HCT116 (cell line): ENCODE results near the gene TPM4. TPM values are rescaled to one million over a fixed set of nuclear protein-coding genes. Genes with fewer than 3 reads are reported as not detected.

Experiments
- ATAC-seq: fragments of 200-7000 bp; cut with Tn5 transposase; 2 replicates; pipeline ENCODE4 v1.9.1; 2020; ENCODE audit warnings: mild to moderate bottlenecking, moderate library complexity
- BruUV-seq: library from RNA; stranded (reverse); fragments of 400-500 nt; replicated peaks from 2 replicates; lab custom pipeline; 2021; lab: Mats Ljungman, UMichigan
- CTCF ChIA-PET: fragments of 300-600 bp; sonication (Branson Sonifier 250); formaldehyde crosslinking; loops from one replicate; lab custom pipeline; 2021; ENCODE audit warnings: antibody characterized with exemption; lab: Charles Lee
- POLR2A ChIA-PET: fragments of 300-600, 350-600 bp; sonication (Branson Sonifier 250); formaldehyde crosslinking; loops from one replicate; lab custom pipeline; 2021; ENCODE audit warnings: antibody characterized with exemption; lab: Charles Lee
- RAD21 ChIA-PET, 2 experiments: fragments of 300-600 bp; sonication (Branson Sonifier 250); formaldehyde crosslinking; loops; one replicate each; lab custom pipeline; 2023; ENCODE audit warnings: low total read pairs in 2 of 2; ENCODE audit not compliant: uncharacterized antibody in 2 of 2, unreplicated experiment in 2 of 2, low non-redundant PET in 1 of 2; lab: Charles Lee
- DNase-seq: peaks from one replicate; pipeline ENCODE4 v3.0.0-alpha.2; 2010; ENCODE audit warnings: low read depth, low spot score
- H2AFZ ChIP-seq: fragments of 200-600 bp; shearing (Covaris generic), sonication (generic); 2 replicates; pipeline ENCODE4 v1.6.1; 2017; ENCODE audit warnings: low read depth, mixed run types, mixed read lengths, antibody characterized with exemption, low read length; ENCODE audit not compliant: poor library complexity, severe bottlenecking
- H3K27ac ChIP-seq: 2 replicates; pipeline ENCODE4 v1.5.1; 2012; ENCODE audit warnings: low read depth, low read length
- H3K27me3 ChIP-seq: fragments of 200-600 bp; sonication (generic); 2 replicates; pipeline ENCODE4 v1.6.1; 2016; ENCODE audit warnings: mixed run types, low read length, mixed read lengths; ENCODE audit not compliant: insufficient read depth
- H3K36me3 ChIP-seq, 2 experiments: fragments of 200-500 bp in 1 of 2; fragments of 200-600 bp in 1 of 2; sonication (Bioruptor generic) in 1 of 2; sonication (generic) in 1 of 2; 2 replicates each; pipeline versions ENCODE4 v1.5.1 to v1.6.1; 2014 to 2016; ENCODE audit warnings: low read length in 2 of 2, inconsistent platforms in 1 of 2, mixed read lengths in 1 of 2, mixed run types in 1 of 2; ENCODE audit not compliant: insufficient read depth in 2 of 2, control insufficient read depth in 1 of 2
- H3K4me1 ChIP-seq, 2 experiments: fragments of 200-600 bp in 1 of 2; sonication (generic) in 1 of 2; 2 replicates each; pipeline versions ENCODE4 v1.5.1 to v1.6.1; 2012 to 2017; ENCODE audit warnings: low read length in 2 of 2, inconsistent platforms in 1 of 2, mild to moderate bottlenecking in 1 of 2, mixed read lengths in 1 of 2, mixed run types in 1 of 2, moderate library complexity in 1 of 2; ENCODE audit not compliant: insufficient read depth in 2 of 2, control insufficient read depth in 1 of 2
- H3K4me2 ChIP-seq: fragments of 200-600 bp; sonication (generic); 2 replicates; pipeline ENCODE4 v1.6.1; 2017; ENCODE audit warnings: mixed run types, low read length, mixed read lengths
- H3K4me3 ChIP-seq, 2 experiments: fragments of 200-600 bp in 1 of 2; sonication (generic) in 1 of 2; replicated peaks in 1 of 2; 2 replicates each; pipeline ENCODE4 v1.5.1; 2011 to 2016; ENCODE audit warnings: low read length in 2 of 2, control low read depth in 1 of 2, low read depth in 1 of 2, mild to moderate bottlenecking in 1 of 2, mixed read lengths in 1 of 2, mixed run types in 1 of 2
- H3K79me2 ChIP-seq: fragments of 200-600 bp; sonication (generic); 2 replicates; pipeline ENCODE4 v1.6.1; 2017; ENCODE audit warnings: mild to moderate bottlenecking, mixed run types, low read length, moderate library complexity, mixed read lengths; ENCODE audit not compliant: insufficient read depth
- H3K9ac ChIP-seq: fragments of 200-600 bp; sonication (generic); 2 replicates; pipeline ENCODE4 v1.6.1; 2016; ENCODE audit warnings: low read length, mixed read lengths
- H3K9me2 ChIP-seq: fragments of 200-600 bp; sonication (generic), shearing (Covaris generic); 2 replicates; pipeline ENCODE4 v1.6.1; 2017; ENCODE audit warnings: mixed run types, mild to moderate bottlenecking, moderate library complexity; ENCODE audit not compliant: insufficient read depth
- H3K9me3 ChIP-seq, 2 experiments: fragments of 200-500 bp in 1 of 2; fragments of 200-600 bp in 1 of 2; sonication (Bioruptor generic) in 1 of 2; sonication (generic) in 1 of 2; 2 replicates each; pipeline ENCODE4 v1.6.1; 2014 to 2017; ENCODE audit warnings: low read length in 2 of 2, mixed read lengths in 2 of 2, inconsistent platforms in 1 of 2, low read depth in 1 of 2, mild to moderate bottlenecking in 1 of 2, mixed run types in 1 of 2, moderate library complexity in 1 of 2; ENCODE audit not compliant: control insufficient read depth in 1 of 2, insufficient read depth in 1 of 2
- H4K20me1 ChIP-seq: fragments of 200-600 bp; sonication (generic), shearing (Covaris generic); 2 replicates; pipeline ENCODE4 v1.6.1; 2017; ENCODE audit warnings: mixed run types, mild to moderate bottlenecking, moderate library complexity; ENCODE audit not compliant: insufficient read depth
- ATF3 ChIP-seq: IDR thresholded peaks from 2 replicates; pipeline ENCODE4 v1.6.1; 2012
- CBX3 ChIP-seq: IDR thresholded peaks from 2 replicates; pipeline ENCODE4 v1.6.1; 2012; ENCODE audit warnings: low read depth
- CTCF ChIP-seq, 3 experiments: fragments of 200-600 bp in 1 of 3; sonication (generic) in 1 of 3; IDR thresholded peaks in 2 of 3; conservative IDR thresholded peaks in 1 of 3; 2 replicates each; pipeline ENCODE4 v1.5.1; 2012 to 2017; ENCODE audit warnings: low read depth in 2 of 3, low read length in 2 of 3, antibody characterized with exemption in 1 of 3, borderline replicate concordance in 1 of 3, control low read depth in 1 of 3, mild to moderate bottlenecking in 1 of 3, mixed read lengths in 1 of 3, mixed run types in 1 of 3, moderate library complexity in 1 of 3; ENCODE audit not compliant: insufficient read depth in 1 of 3
- EGR1 ChIP-seq: IDR thresholded peaks from 2 replicates; pipeline ENCODE4 v1.6.1; 2012; ENCODE audit warnings: low read depth
- ELF1 ChIP-seq: IDR thresholded peaks from 2 replicates; pipeline ENCODE4 v1.6.1; 2012; ENCODE audit warnings: low read depth, borderline replicate concordance
- EZH2 ChIP-seq: fragments of 200-600 bp; sonication (generic); IDR thresholded peaks from 2 replicates; pipeline ENCODE4 v1.6.1; 2017; ENCODE audit warnings: antibody characterized with exemption, mixed run types
- MAX ChIP-seq: IDR thresholded peaks from 2 replicates; pipeline ENCODE4 v1.6.1; 2012
- POLR2A ChIP-seq: IDR thresholded peaks from 2 replicates; pipeline ENCODE4 v1.7.0; 2011; ENCODE audit warnings: borderline replicate concordance; ENCODE audit not compliant: insufficient read depth, insufficient read length; ENCODE audit errors: extremely low read depth
- POLR2AphosphoS5 ChIP-seq: IDR thresholded peaks from 2 replicates; pipeline ENCODE4 v1.6.1; 2011; ENCODE audit warnings: mild to moderate bottlenecking, low read depth, low read length, moderate library complexity
- SIN3A ChIP-seq: IDR thresholded peaks from 2 replicates; pipeline ENCODE4 v1.6.1; 2012; ENCODE audit warnings: low read depth
- SP1 ChIP-seq: IDR thresholded peaks from 2 replicates; pipeline ENCODE4 v1.6.1; 2012; ENCODE audit warnings: low read depth
- ZBTB33 ChIP-seq: IDR thresholded peaks from 2 replicates; pipeline ENCODE4 v1.6.1; 2011; ENCODE audit warnings: mild to moderate bottlenecking, low read length, moderate library complexity; ENCODE audit not compliant: insufficient replicate concordance; ENCODE audit errors: extremely low read depth
- ZFX ChIP-seq: fragments of 450-650 bp; IDR thresholded peaks from 2 replicates; pipeline ENCODE4 v1.6.1; 2017
- ZNF274 ChIP-seq: fragments of 200-500 bp; sonication (Bioruptor generic); IDR thresholded peaks from 2 replicates; pipeline ENCODE4 v1.6.1; 2014; ENCODE audit warnings: mild to moderate bottlenecking, low read depth, low read length, inconsistent platforms
- intact Hi-C: fragments of 100-400 bp; cut with micrococcal nuclease; formaldehyde crosslinking; loops from 2 replicates; pipeline ENCODE4 v1.10.0; 2022
- total RNA-seq: library from RNA; stranded (reverse); gene quantifications from one replicate; pipeline ENCODE4 v1.2.1, GENCODE V29; 2021; ENCODE audit not compliant: unreplicated experiment

The TPM4 gene
- total RNA-seq, 1 experiment from 2014 or later = 275 TPM

- Histone ChIP-seq H4K20me1 (no peaks in the 10 kb centered on the region), H3K9ac (no peak overlapping the region), H3K36me3 (no peaks in the 10 kb centered on the region), H3K4me1 (peaks cover 0 to 17% of the 10 kb centered on the region in 2 experiments; a peak in 1 of 4 replicates), H2AFZ (no peak overlapping the region), H3K79me2 (no peaks in the 10 kb centered on the region), H3K9me3 (peaks cover 4 to 20% of the 10 kb centered on the region in 2 experiments; a peak in 3 of 4 replicates), H3K27me3 (no peaks in the 10 kb centered on the region), H3K4me2 (no peak overlapping the region), H3K9me2 (no peaks in the 10 kb centered on the region), H3K4me3 (no peak overlapping the region), H3K27ac (no peak overlapping the region)
- POLR2A ChIA-PET = interaction anchor here (1.1 kb wide), 1 partner anchor 102 kb away, joined by 3 read pairs; no protein-coding TSS in a partner anchor
- CTCF ChIA-PET = interaction anchor here (2.0 kb wide), 1 partner anchor 19 kb away, joined by 5 read pairs; no protein-coding TSS in a partner anchor
- no peak for DNase-seq
- RAD21 ChIA-PET = no interaction called here
- TF ChIP-seq ZFX (no peak), ELF1 (no peak), POLR2A (no peak), EZH2 (no peak), POLR2AphosphoS5 (no peak), ATF3 (no peak), SP1 (no peak), EGR1 (no peak), ZNF274 (no peak), CBX3 (no peak), SIN3A (no peak), ZBTB33 (no peak), CTCF (IDR thresholded peaks at IDR 0.05 in 2 of 3, conservative IDR thresholded peaks at IDR 0.05 in 1 of 3; ENCODE audit: borderline replicate concordance in 1 of 3, insufficient read depth in 1 of 3, low read depth in 2 of 3, low read length in 2 of 3) (no peak), MAX (no peak)
- intact Hi-C loops = no loop called here
- no TSS peak for BruUV-seq
- ATAC-seq = no peak
Observed at GRCh38 chr19:16060294-16060693, 16.0 kb upstream of the TPM4 start.
